ENCODE measurements around the gene PRM3.

PRM3 gene

DNA sequence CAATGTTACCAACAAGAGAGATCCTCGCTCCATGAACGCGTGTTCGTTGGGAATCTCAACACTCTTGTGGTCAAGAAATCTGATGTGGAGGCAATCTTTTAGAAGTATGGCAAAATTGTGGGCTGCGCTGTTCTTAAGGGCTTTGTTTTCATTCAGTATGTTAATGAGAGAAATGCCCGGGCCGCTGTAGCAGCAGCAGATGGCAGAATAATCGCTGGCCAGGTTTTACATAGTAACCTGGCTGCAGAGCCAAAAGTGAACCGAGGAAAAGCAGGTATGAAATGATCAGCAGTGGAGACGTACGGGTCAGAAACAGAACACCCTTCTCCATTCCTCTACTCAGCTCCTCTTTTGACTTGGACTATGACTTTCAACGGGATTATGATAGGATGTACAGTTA, 30.8 kb downstream of the PRM3 start:
- Histone ChIP-seq H2BK5ac (ENCODE audit: low read depth, low read length, poor library complexity, severe bottlenecking) (no peak overlapping the region), H2BK12ac (ENCODE audit: low read length in 2 of 2) (no peak overlapping the region), H3K27me3 (ENCODE audit: control insufficient read depth in 1 of 2, insufficient read depth in 1 of 2, low read length in 2 of 2) (peaks cover 0 to 16% of the 10 kb centered on the region in 2 experiments), H3K14ac (ENCODE audit: low read length in 2 of 2) (no peak overlapping the region), H4K8ac (ENCODE audit: low read length) (no peak overlapping the region), H3K4me1 (ENCODE audit: control insufficient read depth, insufficient read depth, low read depth, low read length) (no peaks in the 10 kb centered on the region), H2BK120ac (ENCODE audit: low read depth, low read length) (no peak overlapping the region), H2AK5ac (ENCODE audit: low read length, severe bottlenecking) (no peak overlapping the region), H4K91ac (ENCODE audit: low read length) (no peak overlapping the region), H3K18ac (ENCODE audit: low read depth in 1 of 2, low read length in 2 of 2) (no peak overlapping the region), H2BK15ac (ENCODE audit: low read depth, poor library complexity, severe bottlenecking) (no peak overlapping the region), H3K36me3 (ENCODE audit: control insufficient read depth in 1 of 2, insufficient read depth in 2 of 2, low read depth in 1 of 2, low read length in 2 of 2) (no peaks in the 10 kb centered on the region), H3K9ac (ENCODE audit: low read length) (no peak overlapping the region), H3K4me3 (ENCODE audit: insufficient read depth in 1 of 2, low read depth in 1 of 2, low read length in 2 of 2) (no peak overlapping the region), H2AFZ (ENCODE audit: low read depth, low read length) (no peak overlapping the region), H3K23ac (ENCODE audit: low read length in 2 of 2) (no peak overlapping the region), H3K9me3 (ENCODE audit: control insufficient read depth, low read length) (no peaks in the 10 kb centered on the region), H3K4me2 (ENCODE audit: low read length, poor library complexity, severe bottlenecking) (no peak overlapping the region), H3K79me1 (replicated peaks; ENCODE audit: low read length, poor library complexity, severe bottlenecking) (no peaks in the 10 kb centered on the region), H3K27ac (ENCODE audit: low read length, poor library complexity, severe bottlenecking) (no peak overlapping the region), H3K4ac (ENCODE audit: low read depth in 1 of 2, low read length in 2 of 2) (no peak overlapping the region)
- DNase-seq: no peak
- WGBS: 94% methylated on average over 12 of the region's 12 CpGs

GRCh38 chr16:11241480-11242204, 31.8 kb downstream of the PRM3 start:
- Histone ChIP-seq H2BK12ac (ENCODE audit: low read length in 2 of 2) (no peak overlapping the region), H2AK5ac (ENCODE audit: low read length, severe bottlenecking) (no peak overlapping the region), H3K4me1 (ENCODE audit: control insufficient read depth, insufficient read depth, low read depth, low read length) (no peaks in the 10 kb centered on the region), H3K79me1 (replicated peaks; ENCODE audit: low read length, poor library complexity, severe bottlenecking) (no peaks in the 10 kb centered on the region), H3K9ac (ENCODE audit: low read length) (no peak overlapping the region), H3K4ac (ENCODE audit: low read depth in 1 of 2, low read length in 2 of 2) (no peak overlapping the region), H3K14ac (ENCODE audit: low read length in 2 of 2) (no peak overlapping the region), H3K9me3 (ENCODE audit: control insufficient read depth, low read length) (no peaks in the 10 kb centered on the region), H4K91ac (ENCODE audit: low read length) (no peak overlapping the region), H3K27me3 (ENCODE audit: control insufficient read depth in 1 of 2, insufficient read depth in 1 of 2, low read length in 2 of 2) (peaks cover 0 to 16% of the 10 kb centered on the region in 2 experiments), H3K27ac (ENCODE audit: low read length, poor library complexity, severe bottlenecking) (no peak overlapping the region), H3K18ac (ENCODE audit: low read depth in 1 of 2, low read length in 2 of 2) (no peak overlapping the region), H3K4me2 (ENCODE audit: low read length, poor library complexity, severe bottlenecking) (no peak overlapping the region), H2BK120ac (ENCODE audit: low read depth, low read length) (no peak overlapping the region), H2BK15ac (ENCODE audit: low read depth, poor library complexity, severe bottlenecking) (no peak overlapping the region), H3K4me3 (ENCODE audit: insufficient read depth in 1 of 2, low read depth in 1 of 2, low read length in 2 of 2) (no peak overlapping the region), H2AFZ (ENCODE audit: low read depth, low read length) (no peak overlapping the region), H3K23ac (ENCODE audit: low read length in 2 of 2) (no peak overlapping the region), H4K8ac (ENCODE audit: low read length) (no peak overlapping the region), H3K36me3 (ENCODE audit: control insufficient read depth in 1 of 2, insufficient read depth in 2 of 2, low read depth in 1 of 2, low read length in 2 of 2) (no peaks in the 10 kb centered on the region), H2BK5ac (ENCODE audit: low read depth, low read length, poor library complexity, severe bottlenecking) (no peak overlapping the region)
- WGBS: 99% methylated on average over 4 of the region's 5 CpGs
- DNase-seq: no peak

- Histone ChIP-seq H3K27ac (ENCODE audit: low read length, poor library complexity, severe bottlenecking) (no peak overlapping the region), H3K4ac (ENCODE audit: low read depth in 1 of 2, low read length in 2 of 2) (no peak overlapping the region), H3K4me2 (ENCODE audit: low read length, poor library complexity, severe bottlenecking) (no peak overlapping the region), H3K9me3 (ENCODE audit: control insufficient read depth, low read length) (no peaks in the 10 kb centered on the region), H3K4me1 (ENCODE audit: control insufficient read depth, insufficient read depth, low read depth, low read length) (no peaks in the 10 kb centered on the region), H3K79me1 (replicated peaks; ENCODE audit: low read length, poor library complexity, severe bottlenecking) (no peaks in the 10 kb centered on the region), H3K23ac (ENCODE audit: low read length in 2 of 2) (no peak overlapping the region), H2BK120ac (ENCODE audit: low read depth, low read length) (no peak overlapping the region), H4K91ac (ENCODE audit: low read length) (no peak overlapping the region), H2BK12ac (ENCODE audit: low read length in 2 of 2) (no peak overlapping the region), H3K14ac (ENCODE audit: low read length in 2 of 2) (no peak overlapping the region), H2BK5ac (ENCODE audit: low read depth, low read length, poor library complexity, severe bottlenecking) (no peak overlapping the region), H2BK15ac (ENCODE audit: low read depth, poor library complexity, severe bottlenecking) (no peak overlapping the region), H4K8ac (ENCODE audit: low read length) (no peak overlapping the region), H2AK5ac (ENCODE audit: low read length, severe bottlenecking) (no peak overlapping the region), H3K18ac (ENCODE audit: low read depth in 1 of 2, low read length in 2 of 2) (no peak overlapping the region), H2AFZ (ENCODE audit: low read depth, low read length) (no peak overlapping the region), H3K36me3 (ENCODE audit: control insufficient read depth in 1 of 2, insufficient read depth in 2 of 2, low read depth in 1 of 2, low read length in 2 of 2) (no peaks in the 10 kb centered on the region), H3K9ac (ENCODE audit: low read length) (no peak overlapping the region), H3K4me3 (ENCODE audit: insufficient read depth in 1 of 2, low read depth in 1 of 2, low read length in 2 of 2) (no peak overlapping the region), H3K27me3 (ENCODE audit: control insufficient read depth in 1 of 2, insufficient read depth in 1 of 2, low read length in 2 of 2) (peaks cover 0 to 16% of the 10 kb centered on the region in 2 experiments)
- WGBS: 87% methylated on average over 10 of the region's 10 CpGs
- no peak for DNase-seq
These were observed 32.6 kb downstream of the PRM3 start for GRCh38 chr16:11240636-11241473.

Measured in mesenchymal stem cell (in vitro differentiated cells and primary cell).